HG03520 (cell line): ENCODE results near the gene ANKS1B.

Experiments
- ATAC-seq: cut with Tn5 transposase; IDR thresholded peaks from one replicate; pipeline ENCODE4 v1.9.1; 2021; ENCODE audit warnings: mild to moderate bottlenecking, moderate library complexity; ENCODE audit not compliant: unreplicated experiment

Gene ANKS1B

DNA sequence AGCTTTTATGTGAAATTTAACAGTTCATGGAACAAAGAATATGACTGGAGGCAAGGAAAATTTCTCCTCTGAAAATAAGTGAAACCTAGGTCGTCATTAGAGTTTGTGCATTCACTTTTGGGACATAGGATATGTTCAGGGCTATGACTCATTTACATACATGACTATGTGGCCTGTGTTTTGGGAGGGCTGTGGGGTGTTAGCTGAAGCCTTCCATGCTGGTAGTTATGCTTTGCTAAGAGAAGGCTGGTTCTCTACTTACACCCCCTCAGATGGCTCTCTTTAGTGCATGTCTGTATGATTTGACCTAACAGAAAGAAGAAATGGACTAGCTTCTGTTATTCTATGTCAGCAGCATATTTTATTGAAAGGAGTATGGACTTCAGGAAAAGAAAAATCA, 753.7 kb downstream of the ANKS1B start:
- ATAC-seq, result no peak

DNA sequence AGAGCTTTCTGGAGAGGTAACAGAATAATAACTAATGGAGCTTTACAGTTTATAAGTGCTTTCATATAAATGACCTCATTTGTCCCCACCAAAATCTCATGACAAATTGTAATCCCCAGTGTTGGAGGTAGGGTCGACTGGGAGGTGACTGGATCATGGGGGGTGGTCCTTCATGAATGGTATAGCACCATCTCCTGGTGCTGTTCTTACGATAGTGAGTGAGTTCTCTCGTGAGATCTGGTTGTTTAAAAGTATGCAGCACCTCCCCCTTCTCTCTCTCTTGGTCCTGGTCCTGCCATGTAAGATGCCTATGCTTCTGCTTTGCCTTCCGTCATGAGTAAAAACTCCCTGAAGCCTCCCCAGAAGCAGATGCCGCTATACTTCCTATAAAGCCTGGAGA, 760.5 kb downstream of the ANKS1B start:
- no peak for ATAC-seq

DNA sequence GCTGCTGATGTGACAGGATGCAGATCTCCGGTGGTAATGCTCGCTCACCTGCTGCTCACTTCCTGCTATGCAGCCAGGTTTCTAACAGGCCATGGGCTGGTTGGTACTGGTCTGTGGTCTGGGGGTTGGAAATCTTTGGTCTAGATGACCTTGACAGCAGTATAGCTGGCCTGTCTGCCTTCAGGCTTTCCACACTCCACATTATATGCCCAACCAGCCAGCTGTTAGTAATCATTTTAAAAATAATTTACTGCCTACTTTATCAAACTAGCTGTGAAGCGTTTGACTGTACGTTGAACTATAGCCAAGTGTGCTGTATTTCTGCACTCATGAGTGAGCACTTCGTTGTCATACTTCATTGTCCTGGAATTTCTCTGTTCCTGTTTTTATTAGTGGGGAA, 761.2 kb downstream of the ANKS1B start:
- ATAC-seq, result no peak

DNA sequence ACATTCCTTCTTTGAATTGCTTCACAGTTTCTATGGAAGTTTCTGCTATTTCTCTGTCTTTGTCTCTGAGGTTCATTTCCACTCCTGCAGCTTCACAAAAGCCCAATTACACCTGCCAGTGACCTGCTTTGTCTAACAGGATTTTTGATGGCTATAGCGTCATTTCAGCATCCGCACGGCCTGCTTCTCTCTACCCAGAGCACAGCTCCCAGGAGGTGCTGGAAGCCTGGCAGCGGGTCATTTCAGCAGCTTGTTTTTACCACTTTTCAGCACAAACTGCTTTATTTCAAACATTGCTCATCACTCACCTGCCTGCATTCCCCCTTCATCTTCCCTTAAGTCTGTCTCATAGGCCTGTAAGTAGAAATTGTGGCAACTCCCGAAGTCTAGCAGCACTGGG, 771.7 kb downstream of the ANKS1B start:
- ATAC-seq, result no peak

DNA sequence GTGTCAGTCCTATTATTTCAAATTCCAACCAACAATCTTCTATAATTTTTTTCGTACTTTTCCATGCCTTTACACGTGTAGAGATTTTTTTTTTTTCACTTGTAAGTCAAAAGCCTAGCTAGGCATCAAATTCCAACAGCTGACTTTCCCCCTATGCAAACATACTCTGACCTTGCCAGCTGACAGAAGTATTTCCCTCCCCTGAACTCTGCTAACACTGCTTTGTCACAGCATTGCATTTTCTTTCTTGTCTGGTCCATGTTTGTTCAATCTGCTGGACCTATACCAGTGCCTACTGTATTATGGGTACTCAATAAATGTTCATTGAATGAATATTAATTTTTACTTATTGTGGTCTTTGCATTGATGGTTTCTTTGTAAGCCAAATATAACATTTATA, 772.5 kb downstream of the ANKS1B start:
- no peak for ATAC-seq

DNA sequence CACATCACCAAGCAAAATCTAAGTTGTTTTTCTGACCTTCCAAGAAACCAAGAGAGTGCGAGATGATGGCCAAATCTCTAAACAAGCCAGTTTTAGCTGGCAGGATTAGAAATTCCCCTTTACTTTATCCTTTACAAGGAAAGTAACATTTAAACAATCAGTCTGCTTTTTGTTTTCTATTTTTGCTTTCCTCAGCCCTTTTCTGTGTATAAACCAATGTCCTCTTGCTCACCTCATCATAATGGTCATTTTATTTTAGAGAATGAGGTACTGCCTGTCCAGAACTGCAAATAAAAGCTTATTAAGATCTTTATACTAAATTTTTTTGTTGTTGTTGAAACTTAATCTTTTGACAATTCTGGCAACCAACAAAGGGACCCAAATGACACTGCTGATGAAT, 779.6 kb downstream of the ANKS1B start:
- ATAC-seq, result no peak

DNA sequence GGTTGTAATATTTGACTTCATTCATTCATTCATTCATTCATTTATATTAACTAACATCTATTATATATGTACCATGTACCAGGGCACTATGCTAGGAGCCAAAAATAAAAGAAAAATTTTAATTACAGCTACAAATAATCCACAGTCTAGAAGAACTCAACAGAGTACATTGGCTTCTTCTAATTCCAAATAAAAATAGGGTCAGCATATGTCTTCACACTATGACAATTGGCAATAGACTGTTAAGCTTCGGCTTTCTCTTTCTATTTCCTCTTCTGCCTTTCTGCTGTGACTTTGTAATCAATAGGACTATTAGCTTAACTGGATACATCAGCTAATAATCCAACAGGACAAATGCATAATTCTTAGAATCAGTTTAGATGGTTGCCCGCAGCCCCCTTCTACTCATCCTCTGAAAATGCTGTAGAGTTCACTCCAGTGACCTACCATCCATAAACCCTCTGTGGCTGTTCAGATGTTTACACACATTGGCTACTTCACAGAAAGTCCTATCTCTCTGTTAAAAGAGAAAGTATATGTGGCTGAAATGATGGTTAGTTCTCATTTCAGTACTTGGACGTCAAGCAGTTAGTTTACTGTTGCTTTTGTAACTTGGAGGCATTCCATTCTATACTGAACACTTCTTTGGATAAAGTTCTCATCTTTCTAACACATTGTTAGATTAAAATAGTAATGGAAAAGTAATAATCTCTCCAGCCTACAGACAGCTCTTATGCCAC, 782.7 kb downstream of the ANKS1B start:
- peak; percentile 37 for ATAC-seq

DNA sequence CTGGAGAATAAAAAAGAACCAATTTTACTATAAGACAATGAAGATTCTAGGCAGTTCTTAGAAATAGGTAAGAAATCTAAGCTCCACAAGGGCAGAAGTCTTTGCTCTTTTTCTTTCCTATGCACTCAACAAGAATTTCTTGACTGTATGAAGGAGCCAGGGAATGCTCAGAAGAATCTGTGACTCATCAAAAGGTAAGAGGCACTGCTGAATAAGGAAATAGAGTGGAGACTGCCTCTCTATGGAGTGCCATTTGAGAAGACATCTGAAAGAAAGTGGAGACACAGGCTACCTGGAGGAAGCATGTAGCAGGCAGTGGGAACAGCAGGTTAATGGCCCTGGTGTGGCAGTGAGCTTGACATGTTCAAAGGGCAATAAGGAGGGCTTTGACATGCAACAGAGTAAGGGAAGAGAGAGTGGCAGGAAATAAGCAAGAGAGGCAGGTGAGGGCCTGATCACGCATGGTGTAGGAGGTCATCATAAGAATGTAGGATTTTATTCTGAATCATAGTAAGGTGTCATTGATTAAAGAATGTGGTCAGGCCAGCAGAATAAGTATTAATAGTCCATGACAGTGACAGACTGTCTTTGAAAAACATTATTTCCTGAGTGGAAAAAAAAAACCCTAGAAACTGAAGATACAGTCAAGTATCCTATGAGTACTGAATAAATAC, 783.9 kb downstream of the ANKS1B start:
- ATAC-seq, result no peak

DNA sequence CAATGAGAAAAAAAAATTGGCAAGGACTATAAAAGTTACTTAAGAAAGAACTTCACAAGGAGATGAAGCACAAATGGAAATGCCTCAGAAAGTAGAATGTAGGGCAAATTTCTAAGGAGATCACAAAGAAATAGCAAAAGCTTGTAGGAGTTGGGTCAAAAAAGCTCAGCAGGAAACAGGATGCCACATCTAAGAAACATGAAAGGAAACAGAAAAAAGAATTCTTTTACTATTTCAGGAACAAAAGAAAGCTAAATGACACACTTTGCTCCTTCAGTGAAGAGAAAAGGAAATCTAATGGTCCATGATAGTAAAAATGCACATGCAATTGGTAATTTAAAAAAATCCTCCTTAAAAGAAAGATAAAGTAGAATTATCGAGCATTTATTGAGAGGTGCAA, 789.3 kb downstream of the ANKS1B start:
- no peak for ATAC-seq

DNA sequence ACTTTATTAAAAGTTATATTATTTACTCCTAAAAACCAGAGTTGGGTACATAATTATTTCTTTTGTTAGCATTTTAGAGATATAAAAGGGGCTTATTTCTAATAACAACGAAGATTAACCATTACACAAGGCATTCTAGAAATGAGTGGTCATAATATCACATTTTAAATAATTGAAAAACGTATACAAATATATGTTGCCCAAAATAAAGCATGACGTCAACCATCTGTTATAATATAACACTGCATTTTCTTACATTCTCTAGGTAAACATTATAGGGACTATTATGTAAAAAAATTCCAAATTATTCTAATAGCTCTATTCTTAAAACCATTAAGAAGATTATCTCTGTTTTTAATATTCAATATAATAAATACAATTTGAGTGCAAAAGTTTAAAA, 792.2 kb downstream of the ANKS1B start:
- no peak for ATAC-seq

DNA sequence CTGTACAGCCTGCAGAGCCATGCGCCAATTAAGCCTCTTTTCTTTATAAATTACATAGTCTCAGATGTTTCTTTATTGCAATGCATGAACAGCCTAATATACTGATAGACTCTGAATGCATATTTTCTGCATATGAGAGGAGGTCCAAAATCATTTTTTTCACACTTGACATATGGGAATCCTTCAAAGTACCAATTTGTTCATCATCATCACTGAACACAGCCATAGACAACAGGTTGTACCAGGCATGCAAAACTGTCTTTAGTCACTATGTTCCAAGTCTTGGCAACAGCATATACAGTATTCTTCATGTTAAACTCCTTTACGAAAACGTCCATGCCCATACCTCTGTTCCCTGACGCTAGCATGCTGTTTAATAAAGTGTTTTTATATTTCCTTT, 807.9 kb downstream of the ANKS1B start:
- no peak for ATAC-seq

DNA sequence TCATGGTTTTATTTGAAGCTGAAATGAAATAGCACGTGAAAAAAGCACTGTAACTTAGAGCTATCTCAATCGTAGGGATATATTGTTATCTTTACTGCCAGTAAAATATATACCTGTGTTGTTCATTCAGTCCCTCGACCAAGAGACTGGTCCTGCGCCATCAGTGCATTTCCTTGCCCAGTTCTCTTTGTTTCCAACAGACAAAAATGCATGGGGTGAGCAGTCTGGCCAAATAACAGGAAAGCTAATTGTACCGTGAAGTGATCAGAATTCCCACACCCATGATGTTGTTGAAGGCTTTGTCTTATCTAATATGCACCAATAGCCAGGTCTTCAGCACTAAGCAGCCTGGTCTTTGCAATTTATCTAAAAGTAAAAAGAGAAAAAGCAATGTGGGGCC, 814.3 kb downstream of the ANKS1B start:
- no peak for ATAC-seq

DNA sequence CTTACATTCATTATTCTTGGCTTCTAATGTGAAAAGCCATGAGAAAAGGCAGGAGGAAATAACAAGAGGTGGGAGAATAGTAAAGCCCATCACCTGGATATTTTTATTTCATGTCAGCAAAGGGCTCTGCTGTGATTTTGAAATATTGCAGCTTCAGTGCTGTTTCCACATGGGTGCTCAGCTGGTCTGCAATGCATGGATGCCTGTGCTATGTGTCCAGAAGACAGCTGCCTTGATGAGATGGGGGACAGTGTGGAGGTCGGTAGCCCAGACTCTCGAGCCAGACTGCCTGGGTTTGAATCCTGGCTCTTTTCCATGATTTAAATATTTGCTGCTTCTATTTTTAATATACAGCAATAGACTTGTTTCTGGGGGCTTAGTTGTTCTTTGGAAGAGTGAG, 814.7 kb downstream of the ANKS1B start:
- ATAC-seq, result no peak

DNA sequence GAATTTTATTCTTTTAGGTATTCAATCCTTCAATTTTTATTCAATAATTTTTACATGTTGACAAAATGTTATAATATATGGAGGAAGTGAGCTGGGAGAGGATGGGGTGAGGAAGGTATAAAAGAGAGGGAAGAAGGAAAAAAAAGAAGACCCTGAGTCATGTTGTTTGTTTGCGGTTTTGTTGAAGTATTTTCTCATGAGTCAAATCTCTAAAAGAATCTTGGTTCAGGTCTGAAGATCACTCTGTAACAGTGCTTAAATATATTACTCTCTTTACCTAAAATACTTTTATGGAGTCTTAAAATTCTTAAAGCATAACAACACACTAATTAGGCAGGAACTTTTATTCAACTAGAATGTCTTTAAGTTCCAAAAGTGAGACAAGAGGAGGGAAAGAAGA, 826.8 kb downstream of the ANKS1B start:
- no peak for ATAC-seq

DNA sequence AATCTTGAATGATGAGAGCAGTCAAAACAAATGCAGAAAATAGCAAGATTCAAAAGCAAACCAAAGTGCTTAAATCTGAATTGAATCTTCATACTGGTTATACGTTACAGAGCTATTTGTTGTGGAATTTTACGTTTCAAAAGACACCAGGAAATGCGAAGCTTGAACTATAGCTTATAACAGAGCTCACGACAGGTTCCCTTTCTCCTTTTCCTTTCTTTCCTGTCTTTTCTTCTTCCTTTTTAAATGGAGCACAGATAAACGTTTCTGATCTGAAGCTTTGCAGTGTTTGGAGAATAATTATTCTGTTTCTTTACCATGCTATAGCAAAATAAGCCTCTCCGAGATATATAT, 829.8 kb downstream of the ANKS1B start:
- no peak for ATAC-seq

DNA sequence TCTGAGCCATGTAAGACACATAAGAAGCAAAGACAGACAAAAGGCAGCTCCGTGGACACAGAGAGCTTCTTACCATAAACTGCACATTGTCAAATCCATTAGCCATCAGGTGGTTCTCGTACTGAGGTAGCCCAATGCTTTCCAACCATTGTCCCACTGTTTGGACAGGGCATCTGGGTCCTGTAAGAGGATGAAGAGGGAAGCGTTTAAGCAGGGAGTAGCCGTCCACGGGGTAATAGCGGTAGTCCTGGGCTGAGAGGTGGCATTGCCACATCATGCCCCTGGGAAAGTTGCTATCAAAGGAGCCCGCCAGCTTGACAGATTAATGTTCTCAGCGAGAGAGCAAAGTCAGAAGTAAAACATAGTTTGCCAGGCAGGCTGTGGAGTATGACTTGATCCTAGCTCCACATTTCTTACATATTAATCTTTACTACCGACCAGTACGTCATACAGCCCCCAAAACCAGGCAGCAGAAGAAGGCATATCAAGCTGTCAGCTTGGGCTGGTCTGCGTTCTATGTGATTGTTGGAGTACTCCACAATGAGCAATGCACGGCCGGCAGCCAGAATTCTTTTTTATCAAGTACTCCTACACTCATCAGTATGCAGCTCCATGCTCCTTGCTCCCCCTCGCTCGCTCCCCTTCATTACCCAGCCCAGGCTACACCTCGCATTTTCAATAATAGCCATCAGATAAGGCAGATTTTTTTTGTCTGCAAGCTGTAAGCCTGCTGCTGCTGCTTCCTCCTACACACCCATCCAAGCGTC, 830.3 kb downstream of the ANKS1B start:
- ATAC-seq, result no peak

DNA sequence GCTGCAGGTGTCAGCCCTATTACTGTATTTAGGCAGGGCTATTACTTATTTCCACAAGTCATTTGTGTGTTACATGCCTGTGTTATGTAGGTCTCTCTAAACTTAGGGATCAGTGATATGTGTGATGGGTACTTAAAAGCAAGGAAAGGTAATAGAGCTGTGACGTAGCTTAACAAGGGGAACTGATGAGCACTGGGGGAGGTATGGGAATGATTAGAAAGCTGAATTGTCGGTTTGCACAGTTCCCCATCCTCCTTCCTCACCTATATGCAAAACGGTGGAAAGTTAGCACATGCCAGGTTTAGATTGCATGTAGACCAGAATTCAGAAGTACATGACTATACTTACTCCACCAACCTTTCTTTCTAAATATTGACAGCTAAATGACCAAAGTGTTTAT, 831.4 kb downstream of the ANKS1B start:
- ATAC-seq, result no peak

DNA sequence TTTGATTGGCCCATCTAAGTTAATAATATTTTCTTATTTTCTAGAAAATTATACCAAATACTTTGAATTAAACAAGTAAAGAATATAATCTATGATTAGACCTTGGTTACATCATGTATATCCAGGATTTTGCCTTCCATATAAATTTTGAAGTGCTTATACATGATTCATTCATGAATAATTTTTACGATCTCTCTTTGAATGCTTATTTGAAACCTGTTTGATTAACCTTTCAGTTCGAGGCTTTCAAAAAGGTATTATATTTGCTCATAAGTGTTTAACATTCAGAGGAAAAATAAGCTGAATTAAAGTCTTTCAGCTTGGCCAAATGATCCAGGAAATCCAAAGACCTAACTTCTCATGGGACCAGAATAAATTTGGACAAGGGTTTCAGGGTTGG, 832.4 kb downstream of the ANKS1B start:
- no peak for ATAC-seq

DNA sequence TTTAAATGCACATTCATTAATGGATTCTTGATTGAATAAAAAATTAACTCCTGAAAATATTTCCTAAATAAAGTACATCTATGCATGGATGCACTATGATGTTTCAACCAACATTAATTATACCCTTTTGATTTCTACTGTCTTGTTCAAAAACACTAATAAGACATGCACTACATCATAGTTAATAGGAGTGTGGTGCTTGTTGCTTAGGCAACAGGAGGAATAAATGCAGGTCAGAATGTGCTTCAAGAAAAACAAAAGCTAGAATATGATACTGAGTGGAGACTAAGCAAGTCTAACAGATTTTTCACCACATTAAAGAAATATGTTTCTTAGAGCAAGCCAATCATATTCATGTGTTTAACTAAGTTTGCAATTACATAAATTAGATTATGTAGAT, 833.0 kb downstream of the ANKS1B start:
- ATAC-seq, result no peak

DNA sequence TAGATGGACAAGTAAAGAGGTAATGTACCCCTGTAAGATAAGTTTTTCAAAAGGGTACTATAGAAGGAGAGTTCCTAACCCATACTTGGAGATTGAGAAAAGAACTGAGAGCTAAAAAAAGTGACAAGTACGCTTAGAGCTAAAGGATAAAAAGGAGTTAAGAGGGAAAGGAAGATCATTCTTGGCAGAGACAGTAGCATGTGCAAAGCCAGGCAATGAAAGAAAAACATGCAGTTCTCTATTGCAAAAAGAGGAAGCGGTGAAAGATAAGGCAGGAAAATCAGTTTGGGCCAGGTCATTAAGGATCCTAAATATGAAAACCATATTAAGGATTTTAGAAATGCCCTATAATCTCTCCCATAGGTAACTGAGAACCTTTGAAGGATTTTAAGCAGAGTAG, 837.6 kb downstream of the ANKS1B start:
- ATAC-seq, result no peak

DNA sequence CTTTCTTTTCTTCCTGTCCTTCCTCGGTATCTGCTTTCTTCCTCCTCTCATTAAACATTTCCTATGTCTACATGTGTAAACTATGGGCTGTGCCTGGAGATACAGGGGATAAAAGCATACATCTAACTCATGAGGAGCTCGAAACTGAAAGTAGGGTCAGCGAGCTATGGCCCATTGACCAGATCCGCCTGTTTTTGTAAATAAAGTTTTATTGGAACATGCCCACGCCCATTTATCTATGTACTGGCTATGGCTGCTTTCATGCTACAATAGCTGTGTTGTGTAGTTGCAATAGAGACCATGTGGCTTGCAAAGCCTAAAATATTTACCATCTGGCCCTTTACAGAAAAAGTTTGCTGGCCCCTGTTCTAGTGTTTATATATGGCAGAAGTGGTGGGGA, 838.0 kb downstream of the ANKS1B start:
- no peak for ATAC-seq

DNA sequence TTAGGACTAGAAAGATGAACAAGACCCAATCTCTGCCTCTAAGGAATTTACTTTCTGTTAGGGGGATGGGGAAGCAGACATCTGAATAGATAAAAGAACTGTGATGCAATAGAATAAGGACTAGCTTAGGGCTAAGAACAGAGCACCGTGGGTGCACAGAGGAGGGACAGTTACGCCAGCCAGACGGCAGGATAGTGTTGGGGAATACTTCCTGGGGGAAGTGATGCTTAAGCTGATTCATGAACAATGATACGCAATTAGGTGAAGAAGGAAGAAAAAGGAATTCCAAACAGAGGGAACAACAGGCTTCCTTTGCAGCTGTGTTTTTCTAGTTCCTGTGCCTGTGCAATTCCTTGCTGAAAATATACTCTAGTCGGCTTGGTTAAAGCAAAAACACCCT, 838.6 kb downstream of the ANKS1B start:
- no peak for ATAC-seq
